GM23338 (cell line): ENCODE results near the gene MBD2.

Experiments
- CTCF ChIP-seq, 2 experiments: fragments of 200-600 bp in 1 of 2; sonication (generic) in 1 of 2; conservative IDR thresholded peaks; 2 replicates each; pipeline versions ENCODE4 v1.5.1 to v1.6.1; 2016 to 2017; ENCODE audit warnings: antibody characterized with exemption in 2 of 2, low read depth in 2 of 2, mild to moderate bottlenecking in 2 of 2, moderate library complexity in 1 of 2
- EZH2phosphoT487 ChIP-seq: fragments of 200-600 bp; sonication (generic); IDR thresholded peaks from one replicate; pipeline ENCODE4 v1.8.1; 2018; ENCODE audit warnings: antibody characterized with exemption; ENCODE audit not compliant: unreplicated experiment
- POLR2AphosphoS5 ChIP-seq: IDR thresholded peaks from 2 replicates; pipeline ENCODE4 v1.6.1; 2016; ENCODE audit warnings: antibody characterized with exemption, low read depth
- TF ChIP-seq, protein P1 (sequence below): IDR thresholded peaks from one replicate; pipeline ENCODE4 v1.6.1; 2018; ENCODE audit warnings: antibody characterized with exemption; ENCODE audit not compliant: unreplicated experiment

- TF ChIP-seq CTCF (conservative IDR thresholded peaks at IDR 0.05; ENCODE audit: low read depth in 2 of 2), result no peak
- TF ChIP-seq EZH2phosphoT487, result no peak
- TF ChIP-seq, protein P1, sequence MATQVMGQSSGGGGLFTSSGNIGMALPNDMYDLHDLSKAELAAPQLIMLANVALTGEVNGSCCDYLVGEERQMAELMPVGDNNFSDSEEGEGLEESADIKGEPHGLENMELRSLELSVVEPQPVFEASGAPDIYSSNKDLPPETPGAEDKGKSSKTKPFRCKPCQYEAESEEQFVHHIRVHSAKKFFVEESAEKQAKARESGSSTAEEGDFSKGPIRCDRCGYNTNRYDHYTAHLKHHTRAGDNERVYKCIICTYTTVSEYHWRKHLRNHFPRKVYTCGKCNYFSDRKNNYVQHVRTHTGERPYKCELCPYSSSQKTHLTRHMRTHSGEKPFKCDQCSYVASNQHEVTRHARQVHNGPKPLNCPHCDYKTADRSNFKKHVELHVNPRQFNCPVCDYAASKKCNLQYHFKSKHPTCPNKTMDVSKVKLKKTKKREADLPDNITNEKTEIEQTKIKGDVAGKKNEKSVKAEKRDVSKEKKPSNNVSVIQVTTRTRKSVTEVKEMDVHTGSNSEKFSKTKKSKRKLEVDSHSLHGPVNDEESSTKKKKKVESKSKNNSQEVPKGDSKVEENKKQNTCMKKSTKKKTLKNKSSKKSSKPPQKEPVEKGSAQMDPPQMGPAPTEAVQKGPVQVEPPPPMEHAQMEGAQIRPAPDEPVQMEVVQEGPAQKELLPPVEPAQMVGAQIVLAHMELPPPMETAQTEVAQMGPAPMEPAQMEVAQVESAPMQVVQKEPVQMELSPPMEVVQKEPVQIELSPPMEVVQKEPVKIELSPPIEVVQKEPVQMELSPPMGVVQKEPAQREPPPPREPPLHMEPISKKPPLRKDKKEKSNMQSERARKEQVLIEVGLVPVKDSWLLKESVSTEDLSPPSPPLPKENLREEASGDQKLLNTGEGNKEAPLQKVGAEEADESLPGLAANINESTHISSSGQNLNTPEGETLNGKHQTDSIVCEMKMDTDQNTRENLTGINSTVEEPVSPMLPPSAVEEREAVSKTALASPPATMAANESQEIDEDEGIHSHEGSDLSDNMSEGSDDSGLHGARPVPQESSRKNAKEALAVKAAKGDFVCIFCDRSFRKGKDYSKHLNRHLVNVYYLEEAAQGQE, result no peak
- no peak for TF ChIP-seq POLR2AphosphoS5
These were observed 13.9 kb upstream of the MBD2 start for GRCh38 chr18:54238173-54238936.
